Endometrium (tissue), 2 donors: ENCODE results near the gene OPA3.

Source experiments
- FAIRE-seq: peaks from 2 replicates; lab custom pipeline; 2012; peaks lifted over from hg19 to GRCh38; lab: Jason Lieb, UNC
- donor health status: control.
- donor health status: control.

OPA3 gene

DNA sequence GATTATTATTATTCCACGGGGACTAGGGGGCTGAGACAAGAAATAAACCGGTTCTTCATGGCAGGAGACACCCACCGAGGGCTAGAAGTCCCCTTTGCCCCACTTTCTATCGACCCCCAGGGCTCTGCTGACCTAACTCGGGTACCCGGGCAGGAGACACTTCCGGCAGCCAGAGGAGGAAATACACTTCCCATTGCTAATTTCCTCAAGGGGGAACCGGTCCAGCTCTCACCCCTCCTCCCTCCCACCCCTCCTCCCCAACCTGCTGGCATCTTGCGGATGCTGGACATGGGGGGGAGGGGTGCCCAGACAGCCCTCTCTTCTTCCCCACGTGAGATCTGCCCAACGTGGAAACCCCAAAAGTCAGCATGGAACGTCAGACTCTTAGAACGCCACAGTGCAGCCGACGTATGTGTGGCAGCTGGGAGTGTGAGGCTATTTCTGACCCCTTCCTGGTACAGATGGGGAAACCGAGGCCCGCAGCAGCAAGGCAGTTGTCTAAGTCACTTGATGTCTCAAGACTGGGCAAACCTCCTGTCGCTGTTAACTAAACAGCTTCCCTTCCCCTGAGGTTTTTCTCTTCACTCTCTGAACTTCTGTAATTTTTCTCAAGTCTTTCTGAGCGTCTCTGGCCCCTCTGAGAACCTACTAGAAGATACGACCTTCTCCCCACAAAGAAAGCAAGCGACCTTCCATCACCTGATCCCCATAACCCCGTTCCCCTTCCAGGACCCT is 13.8 kb upstream of the OPA3 start:
- no peak for FAIRE-seq

DNA sequence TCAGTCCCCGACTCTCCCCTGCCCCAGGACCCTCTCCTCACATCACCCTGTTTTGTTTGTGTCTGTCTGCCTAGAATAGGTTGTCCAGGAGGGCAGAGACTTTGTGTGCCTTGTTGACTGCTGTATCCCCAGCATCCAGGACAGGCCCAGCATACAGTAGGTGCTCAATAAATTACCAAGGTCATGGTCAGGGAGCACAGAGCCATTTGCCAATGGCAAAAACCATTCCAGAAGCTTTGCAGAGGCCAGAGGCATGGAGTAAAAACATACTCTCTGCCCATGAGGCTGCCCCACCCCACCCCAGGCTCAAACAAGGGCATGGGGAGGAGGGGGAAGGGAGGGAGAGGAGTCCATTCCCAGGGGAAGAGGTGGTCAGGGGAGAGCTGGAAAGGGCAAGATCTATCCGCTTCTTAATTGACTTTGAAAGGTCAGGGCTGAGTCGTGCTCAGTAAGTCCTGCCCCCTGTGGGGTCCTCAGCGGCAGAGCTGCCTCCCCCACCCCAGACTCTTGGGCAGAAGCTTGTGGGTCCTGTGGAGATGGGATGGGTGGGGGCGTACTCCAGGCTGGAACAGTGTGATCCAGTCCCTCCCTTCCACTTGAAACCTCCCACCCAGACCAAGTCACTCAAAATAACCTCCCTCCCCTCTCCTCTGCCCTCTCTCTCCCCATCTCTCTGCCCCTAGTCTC is 13.0 kb upstream of the OPA3 start:
- FAIRE-seq: no peak

DNA sequence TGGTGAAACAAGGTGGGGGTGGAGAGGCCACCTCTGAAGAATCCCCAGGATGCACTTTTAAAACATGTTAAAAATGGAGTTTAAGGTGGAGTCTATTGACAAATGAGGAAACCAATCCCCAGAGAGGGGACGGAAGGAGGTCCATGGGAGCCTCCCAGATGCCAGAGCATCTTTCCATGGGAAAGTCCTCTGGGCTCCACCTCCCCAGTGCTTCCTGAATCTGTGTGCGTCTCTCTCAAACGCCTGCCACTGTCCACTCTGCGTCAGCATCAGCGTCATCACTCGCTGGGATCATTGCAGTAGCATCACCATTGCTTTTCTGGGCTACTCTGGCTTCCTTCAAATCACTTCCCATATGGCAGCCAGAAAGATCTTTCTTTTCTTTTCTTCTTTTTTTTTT is 11.2 kb upstream of the OPA3 start:
- FAIRE-seq: no peak

DNA sequence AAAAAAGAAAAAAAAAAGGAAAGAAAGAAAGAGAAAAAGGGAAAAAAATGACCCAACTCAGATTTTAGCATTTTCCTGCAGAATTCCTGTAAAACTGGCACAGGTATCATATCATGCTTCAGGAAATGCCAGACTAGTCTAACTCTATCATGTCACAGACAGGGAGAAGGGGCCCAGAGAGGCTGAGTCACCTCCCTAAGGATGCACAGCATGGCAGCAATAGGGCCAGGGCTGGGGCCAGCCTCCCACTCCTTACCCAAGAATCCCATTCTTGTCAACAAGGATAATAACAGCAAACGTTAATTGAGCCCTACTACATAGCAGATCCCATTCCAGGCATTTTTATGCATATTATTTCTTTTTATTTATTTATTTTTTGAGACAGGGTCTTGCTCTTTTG is 8.9 kb upstream of the OPA3 start:
- FAIRE-seq: no peak

DNA sequence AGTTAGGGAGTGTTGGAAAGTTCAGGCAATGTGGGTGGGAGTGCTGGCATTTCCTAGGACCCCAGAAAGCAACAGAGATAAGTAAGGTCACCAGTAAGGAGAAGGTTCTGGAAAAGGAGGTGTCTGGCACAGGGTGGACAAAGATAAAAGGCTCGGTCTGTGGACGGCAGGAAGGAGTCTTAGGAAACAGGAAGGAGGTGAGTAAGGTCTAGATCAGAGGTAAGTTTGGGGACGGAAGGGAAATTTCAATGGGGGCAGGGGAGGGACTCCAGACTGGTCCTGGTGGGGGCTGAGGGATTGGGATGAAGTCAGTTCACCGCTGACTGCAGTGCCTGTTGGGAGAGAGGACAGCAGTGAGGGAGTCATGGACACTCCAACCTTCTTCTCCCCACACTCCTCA is 7.8 kb upstream of the OPA3 start:
- FAIRE-seq: no peak

DNA sequence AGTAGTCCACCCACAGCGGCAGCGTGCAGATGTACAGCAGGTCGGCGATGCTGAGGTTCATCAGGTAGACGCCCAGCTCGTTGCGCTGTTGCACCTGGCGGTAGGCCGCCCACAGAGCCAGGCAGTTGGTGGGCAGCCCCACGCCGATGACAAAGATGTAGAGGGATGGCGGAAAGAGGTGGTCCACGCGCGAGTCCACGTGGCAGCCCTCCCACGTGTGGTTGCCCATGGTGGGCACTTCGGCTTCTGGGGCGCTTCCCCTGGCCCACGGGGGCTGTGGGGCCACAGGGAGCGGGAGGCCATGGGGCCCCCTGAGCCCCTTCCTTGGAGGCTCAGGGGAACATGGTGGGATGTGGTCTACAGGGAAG is 7.0 kb upstream of the OPA3 start:
- no peak for FAIRE-seq

DNA sequence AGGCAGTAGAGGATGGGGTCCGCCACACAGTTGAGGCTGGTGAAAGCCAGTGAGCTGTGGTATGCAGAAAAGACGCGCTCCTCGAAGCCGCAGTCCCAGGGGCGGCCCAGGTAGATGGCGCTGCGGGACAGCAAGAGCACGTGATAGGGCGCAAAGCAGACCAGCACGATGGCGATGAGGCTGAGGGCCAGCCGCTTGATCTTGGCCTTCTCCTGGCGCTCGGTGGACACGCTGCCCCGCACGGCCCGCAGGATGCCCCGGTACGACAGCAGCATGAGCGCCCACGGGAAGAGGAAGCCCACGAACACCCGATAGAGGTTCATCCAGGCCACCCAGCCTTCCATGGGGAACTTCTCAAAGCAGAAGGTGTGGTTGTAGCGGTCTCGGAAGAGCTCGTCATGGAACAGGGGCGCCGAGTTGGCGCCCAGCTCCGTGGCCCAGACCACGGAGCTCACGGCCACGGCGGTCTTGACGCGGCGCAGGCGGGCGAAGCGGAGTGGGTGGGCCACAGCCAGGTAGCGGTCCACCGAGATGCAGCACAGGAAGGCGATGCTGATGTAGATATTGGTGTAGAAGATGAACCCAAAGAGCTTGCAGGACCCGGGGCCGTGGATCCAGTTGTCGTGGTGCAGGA is 6.5 kb upstream of the OPA3 start:
- FAIRE-seq: no peak

DNA sequence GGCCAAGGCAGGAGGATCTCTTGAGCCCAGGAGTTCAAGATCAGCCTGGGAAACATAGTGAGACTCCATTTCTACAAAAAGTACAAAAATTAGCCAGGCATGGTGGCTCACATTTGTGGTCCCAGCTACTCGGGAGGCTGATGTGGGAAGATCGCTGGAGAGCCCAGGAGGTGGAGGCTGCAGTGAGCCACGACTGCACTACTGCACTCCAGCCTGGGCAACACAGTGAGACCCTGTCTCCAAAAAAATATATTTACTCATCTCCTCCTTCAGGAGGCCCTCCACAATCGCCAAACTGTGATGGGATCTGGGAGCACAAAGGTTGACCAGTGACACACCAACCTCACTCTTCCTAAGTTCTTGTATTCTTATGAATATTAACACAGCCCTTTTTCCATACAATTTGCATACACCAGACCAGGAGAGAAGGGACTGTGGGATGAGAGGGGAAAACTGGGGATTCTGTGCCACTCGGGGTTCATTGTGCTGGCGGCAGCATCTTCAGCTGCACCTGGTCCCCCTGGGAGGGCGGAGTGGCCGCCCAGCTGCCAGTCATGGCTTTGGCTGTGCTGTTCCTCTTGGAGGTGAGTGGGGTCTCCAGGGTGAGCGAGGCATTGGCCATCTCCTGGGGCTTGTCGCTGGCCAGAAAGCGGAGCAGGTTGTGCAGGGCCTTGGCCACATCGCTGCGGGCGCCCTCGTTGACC is 5.8 kb upstream of the OPA3 start:
- FAIRE-seq: no peak

DNA sequence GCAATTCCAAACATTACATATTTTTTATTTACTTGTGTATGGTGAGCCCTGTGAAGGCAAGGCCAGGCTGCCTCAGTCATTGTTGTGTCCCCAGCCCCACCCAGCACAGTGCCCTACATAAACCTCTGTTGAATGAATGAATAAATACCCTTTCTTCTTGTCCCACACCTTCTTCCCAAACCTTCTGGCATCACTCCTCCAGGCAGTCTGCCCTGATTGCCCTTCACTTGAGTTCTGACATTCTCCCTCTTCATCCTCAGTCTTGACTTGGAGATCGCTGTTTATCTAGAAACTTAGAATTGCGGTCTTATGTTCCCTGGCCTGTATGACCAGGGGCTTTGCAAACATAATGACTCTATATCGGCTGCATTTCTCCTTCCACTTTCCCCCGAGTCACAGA is 5.2 kb upstream of the OPA3 start:
- no peak for FAIRE-seq

DNA sequence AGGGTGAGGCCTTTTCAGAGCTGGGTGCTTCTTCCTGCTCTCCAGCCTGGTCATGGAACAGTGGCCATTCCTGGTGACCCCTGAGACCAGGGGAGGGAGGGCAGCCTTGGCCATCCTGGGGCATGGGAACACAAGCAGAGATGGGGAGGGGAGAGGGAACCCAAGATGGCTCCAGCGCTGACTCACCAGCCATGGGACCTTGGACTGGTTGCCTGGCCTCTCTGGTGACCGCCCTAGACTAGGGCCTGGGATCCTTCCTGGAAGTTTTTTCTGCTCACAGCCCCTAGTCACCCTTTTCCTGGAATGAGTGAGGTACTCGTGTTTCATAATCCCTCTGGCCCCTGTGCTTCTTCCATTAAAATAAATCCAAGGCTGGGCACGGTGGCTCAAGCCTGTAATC is 3.3 kb upstream of the OPA3 start:
- FAIRE-seq: no peak

DNA sequence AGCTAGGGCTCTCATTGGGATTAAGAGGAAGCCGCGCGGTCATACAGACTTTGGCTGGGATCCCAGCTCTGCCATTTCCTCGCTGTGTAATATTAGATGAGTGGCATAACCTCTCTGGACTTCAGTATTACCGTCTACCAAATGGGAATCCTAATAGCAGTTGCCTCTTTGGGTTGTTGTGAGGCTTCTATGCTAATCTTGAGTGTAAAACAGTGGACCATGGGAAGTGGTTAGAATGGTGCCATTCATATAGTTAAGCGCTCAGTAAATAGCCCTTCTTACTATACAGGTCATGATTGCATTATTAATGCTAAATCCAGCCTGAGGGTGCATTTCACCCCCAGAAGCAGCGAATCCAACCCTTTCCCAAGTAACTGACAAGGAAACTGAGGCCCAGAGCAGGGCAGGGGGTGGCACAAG is 566 bp upstream of the OPA3 start:
- no peak for FAIRE-seq

DNA sequence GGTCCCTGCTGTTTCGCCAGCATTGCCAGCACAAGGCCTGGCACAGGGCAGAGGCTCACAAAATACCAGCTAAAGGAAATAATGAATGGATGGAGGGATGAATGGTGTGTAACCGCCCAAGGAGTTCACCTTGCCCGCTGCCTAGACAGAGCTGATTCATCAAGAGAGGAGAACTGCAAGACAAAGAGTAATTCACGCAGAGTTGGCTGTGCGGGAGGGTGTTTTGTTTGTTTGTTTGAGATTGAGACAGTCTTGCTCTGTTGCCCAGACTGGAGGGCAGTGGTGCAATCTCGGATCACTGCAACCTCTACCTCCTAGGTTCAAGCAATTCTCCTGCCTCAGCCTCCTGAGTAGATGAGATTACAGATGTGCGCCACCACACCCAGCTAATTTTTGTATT is 3.0 kb downstream of the OPA3 start:
- no peak for FAIRE-seq

DNA sequence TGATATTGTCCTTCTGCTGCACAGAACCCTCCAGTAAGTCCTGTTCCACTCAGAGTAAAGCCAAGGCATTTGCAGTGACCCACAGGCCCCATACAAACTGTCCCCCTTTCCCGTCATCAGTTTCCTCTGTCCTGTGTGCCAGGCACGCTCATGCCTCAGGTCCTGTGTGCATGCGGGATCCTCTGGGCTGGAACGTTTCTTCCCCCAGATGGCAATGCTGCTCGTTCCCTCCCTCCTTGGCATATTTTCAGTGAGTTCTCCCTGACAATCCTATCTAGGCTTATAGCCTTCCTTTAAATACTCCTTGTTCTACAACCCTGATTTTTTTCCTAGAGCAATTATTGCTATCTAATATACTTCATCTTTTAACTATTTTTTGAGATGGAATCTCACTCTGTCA is 5.7 kb downstream of the OPA3 start:
- no peak for FAIRE-seq

DNA sequence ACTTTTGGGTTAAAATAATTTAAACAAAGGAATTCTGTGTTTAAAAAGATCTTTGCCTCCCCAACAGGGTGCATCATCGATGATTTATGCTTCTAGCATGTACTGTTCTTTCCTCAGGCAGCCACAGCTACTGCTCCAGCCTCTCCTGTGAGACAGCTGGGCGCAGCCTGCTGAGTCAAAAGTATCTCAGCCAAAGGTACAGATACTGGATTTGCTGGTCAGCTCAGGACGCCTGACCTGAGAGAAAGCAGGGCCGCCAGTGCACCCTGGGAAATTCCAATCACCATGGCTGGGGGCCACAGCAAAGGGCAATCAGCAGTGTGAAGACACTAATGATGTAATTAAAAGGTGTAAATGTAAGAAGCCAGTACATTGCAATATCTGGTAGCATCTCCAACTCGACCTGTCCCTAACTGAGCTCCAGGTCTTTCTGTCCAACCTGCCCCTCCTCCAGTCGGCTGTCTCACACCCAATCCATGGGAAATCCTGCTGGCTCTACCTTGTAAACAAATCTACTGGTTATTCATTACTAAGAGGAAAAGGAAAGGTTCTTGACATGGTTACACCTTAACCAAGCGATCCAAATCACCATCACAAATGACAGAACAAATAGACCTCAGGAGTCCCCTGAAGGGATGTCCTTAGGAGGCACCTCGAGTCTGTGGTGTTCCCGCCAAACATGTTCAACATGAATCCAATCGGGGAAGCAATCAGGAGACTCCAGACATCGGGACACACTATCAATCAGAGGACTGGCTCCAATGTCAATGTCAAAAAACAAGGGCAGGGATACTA is 7.3 kb downstream of the OPA3 start:
- no peak for FAIRE-seq

DNA sequence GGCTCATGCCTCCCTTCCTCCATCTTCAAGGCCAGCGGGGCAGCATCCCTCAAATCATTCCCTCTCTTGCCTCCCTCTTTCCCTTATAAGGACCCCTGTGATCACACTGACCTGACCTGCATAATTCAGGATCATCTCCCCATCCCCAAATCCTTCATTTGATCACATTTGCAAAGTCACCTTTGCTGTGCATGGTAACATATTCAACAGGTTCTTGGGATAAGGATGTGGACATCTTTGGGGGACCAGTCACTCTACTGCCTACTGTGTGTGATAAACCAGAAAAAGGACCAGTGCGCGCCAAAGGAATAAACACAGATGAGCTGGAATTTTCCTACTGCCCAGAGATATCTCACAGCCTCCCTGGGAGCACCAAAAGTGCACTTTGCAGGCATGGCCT is 7.9 kb downstream of the OPA3 start:
- FAIRE-seq: no peak

DNA sequence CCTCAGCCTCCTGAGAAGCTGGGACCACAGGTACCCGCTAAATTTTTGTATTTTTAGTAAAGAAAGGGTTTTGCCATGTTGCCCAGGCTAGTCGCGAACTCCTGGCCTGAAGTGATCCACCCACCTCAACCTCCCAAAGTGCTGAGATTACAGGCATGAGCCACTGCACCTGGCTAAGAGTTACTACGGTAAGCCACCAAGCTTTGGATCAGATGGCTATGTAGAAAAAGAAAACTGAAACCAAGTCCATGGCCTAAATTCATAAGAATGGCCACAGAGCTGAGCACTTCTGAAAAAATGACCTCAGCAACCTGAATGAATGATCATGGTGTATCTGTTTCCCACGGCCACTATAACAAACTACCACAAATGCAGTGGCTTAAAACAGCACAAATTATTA is 9.4 kb downstream of the OPA3 start:
- no peak for FAIRE-seq

DNA sequence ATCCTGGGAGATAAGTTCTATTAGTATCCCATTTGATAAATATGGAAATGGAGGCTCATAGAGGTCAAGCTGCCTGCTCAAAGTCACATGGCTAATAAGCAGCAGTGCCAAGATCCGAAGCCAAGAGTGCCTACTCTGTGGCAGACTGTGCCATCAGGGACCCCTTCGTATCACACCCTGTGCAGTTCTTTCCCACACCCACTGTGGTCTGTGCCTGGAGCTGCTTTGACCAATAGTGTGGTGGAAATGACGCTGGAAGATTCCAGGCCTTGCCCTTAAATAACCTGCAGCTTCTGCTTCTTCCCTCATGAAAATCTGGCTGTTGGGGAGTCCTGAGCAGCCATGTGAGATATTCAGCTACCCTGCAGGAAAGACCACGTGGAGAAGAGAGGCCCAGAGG is 10.1 kb downstream of the OPA3 start:
- no peak for FAIRE-seq

DNA sequence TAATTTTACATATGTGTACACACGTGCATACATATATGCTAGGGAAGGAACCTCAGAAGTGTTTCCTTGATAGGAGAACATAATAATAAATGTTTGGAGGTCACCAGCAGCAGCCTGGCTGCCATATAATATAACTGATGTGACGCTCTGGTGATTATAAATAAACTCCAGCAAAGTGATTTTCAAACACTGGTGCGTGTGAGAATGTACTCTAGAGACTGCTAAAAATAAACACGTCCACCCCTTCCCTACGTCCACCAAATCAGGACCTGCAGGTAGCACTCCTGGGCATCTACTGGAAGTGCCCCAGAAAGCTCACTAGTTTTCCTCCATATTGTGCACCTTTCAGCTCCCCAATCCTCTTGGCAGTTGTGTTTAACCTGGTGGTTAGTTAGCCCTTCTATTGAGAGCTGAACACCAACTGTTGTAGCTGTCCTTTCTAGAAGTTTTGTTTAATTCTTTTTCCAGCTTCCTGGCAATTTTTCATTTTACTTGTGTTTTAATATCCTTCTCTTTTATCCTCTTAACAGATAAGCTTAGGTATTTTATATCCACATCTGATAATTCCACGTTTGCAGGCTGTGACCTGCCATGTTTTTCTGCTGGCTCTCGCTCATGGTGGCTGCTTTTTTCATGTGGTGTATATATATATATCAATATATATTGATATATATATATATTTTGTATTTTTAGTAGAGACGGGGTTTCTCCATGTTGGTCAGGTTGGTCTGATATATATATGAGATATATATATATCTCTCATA is 13.0 kb downstream of the OPA3 start:
- no peak for FAIRE-seq

DNA sequence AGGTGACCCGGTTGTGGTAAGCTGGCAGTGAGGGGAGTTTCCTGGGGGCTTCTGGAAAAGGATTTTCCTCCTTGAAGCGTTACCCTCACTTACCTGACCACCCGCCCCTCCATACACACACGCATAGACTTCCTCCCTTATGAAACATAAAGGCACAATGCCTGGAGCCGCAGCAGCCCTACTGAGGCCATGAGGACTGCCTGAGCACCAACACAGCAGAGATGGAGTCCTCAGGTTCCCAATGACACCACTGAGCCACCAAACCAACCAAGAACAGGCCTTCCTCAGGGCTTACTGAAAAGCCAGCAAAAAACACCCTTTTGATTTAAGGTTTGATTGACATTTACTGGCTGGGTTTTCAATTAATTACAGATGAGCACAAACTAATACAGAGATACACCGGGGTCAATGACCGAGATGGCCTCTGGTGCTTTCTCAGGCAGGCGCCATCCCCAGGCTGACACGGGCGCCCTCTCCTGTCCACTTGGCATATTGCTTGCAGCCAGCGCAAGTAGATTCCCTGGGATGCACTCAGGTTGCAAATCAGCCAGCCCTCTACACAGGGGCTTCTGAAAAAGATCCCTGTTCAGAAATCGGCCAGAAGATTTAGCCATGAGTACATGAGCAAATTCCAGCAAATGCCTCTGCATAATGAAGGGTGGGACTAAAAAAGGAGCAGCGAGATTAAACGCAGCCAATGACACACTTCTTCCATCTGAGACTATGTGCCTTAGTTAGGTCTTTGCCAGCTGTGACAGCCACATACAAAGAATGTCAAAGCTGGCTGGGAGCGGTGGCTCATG is 14.8 kb downstream of the OPA3 start:
- no peak for FAIRE-seq

DNA sequence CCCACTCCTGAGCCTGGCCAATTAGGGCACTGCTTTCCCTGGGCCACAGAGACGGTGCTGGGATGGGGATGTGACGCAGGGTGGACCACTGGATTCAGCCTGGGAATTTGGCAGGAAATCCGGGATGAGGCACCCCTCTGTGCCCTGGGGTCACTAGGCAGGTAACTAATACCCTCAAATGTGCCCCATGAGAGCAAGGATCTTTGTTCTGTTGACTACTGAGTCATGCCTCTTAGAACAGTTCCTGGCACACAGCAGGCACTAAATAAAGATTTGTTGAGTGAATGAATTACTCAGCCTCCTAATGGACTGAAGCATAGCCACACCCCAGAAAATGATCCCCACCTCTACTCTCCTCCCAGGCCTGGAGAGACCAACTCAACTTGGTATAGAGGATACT is 15.9 kb downstream of the OPA3 start:
- no peak for FAIRE-seq

DNA sequence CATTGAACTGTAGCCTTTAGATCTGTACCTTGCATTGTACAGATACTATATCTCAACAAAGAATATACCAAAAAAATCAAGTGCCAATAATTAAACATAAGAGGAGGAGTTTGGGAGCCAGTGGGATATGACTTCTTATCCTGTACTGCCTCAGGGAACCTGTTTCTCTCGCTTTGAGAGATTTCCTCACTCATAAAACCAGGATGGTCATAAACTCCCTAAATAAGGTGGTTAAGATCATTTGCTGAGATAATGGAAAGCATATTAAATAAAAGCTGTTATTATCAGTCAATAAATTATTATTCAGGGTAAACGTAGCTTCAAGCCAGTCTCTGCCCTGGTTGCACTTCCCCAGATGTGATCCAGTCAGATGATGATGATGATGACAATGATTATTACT is 17.0 kb downstream of the OPA3 start:
- FAIRE-seq: no peak
